Kidney (tissue), 14 donors: ENCODE measurements around the gene PTPRK. TPM values are rescaled to one million over a fixed set of nuclear protein-coding genes. Genes with fewer than 3 reads are reported as not detected.
A peak's percentile ranks its signal among the peaks of the same experiment; 100 is the strongest.

Experiments
- DNase-seq, 5 donors: peaks; one replicate each; pipeline ENCODE4 v3.0.0-alpha.2; 2013 to 2020
- FAIRE-seq: peaks from 2 replicates; lab custom pipeline; 2012; peaks lifted over from hg19 to GRCh38; lab: Jason Lieb, UNC
- H3K27ac ChIP-seq, 2 donors: one replicate each; pipeline ENCODE4 v1.7.0; 2013; ENCODE audit warnings: low read depth in 2 of 2, low read length in 2 of 2, inconsistent platforms in 1 of 2
- H3K27me3 ChIP-seq: one replicate; pipeline ENCODE4 v1.7.1; 2013; ENCODE audit warnings: low read length, inconsistent platforms; ENCODE audit not compliant: control insufficient read depth, insufficient read depth
- H3K36me3 ChIP-seq, 3 donors: one replicate each; pipeline versions ENCODE4 v1.7.0 to v1.7.1; 2013; ENCODE audit warnings: low read length in 3 of 3, control low read depth in 1 of 3, inconsistent platforms in 1 of 3; ENCODE audit not compliant: insufficient read depth in 3 of 3, control insufficient read depth in 2 of 3
- H3K4me1 ChIP-seq, 3 donors: one replicate each; pipeline versions ENCODE4 v1.7.0 to v1.7.1; 2013; ENCODE audit warnings: low read length in 3 of 3, inconsistent platforms in 1 of 3, low read depth in 1 of 3; ENCODE audit not compliant: control insufficient read depth in 2 of 3, insufficient read depth in 2 of 3
- H3K4me3 ChIP-seq, 3 donors: one replicate each; pipeline versions ENCODE4 v1.7.0 to v1.8.1; 2013; ENCODE audit warnings: low read length in 3 of 3, control low read depth in 1 of 3, inconsistent platforms in 1 of 3
- H3K9ac ChIP-seq, 3 donors: one replicate each; pipeline versions ENCODE4 v1.7.0 to v1.7.1; 2013; ENCODE audit warnings: low read length in 3 of 3, control low read depth in 1 of 3, inconsistent platforms in 1 of 3
- H3K9me3 ChIP-seq, 3 donors: one replicate each; pipeline versions ENCODE4 v1.7.0 to v1.7.1; 2013; ENCODE audit warnings: low read length in 3 of 3, control low read depth in 1 of 3, inconsistent platforms in 1 of 3; ENCODE audit not compliant: control insufficient read depth in 2 of 3, insufficient read depth in 1 of 3
- intact Hi-C: fragments of 100-400 bp; cut with DNase I; formaldehyde crosslinking; loops from one replicate; pipeline ENCODE4 v1.11.1; 2022
- polyA plus RNA-seq: library from polyadenylated mRNA; stranded (reverse); fragments of 350-450 nt; fragmentation: Illumina TruSeq; extraction: RNeasy Lipid Tissue Mini Kit (QIAGEN cat#74804); gene quantifications from one replicate; pipeline ENCODE4 v1.2.3, GENCODE V29; 2014; ENCODE audit warnings: low read depth, low replicate concordance; ENCODE audit not compliant: insufficient read depth
- total RNA-seq: library from RNA; stranded (reverse); fragmentation: NEBNext Ultra II Directional; extraction: Animal tissue kit (Norgen Biotek cat#: 25700); gene quantifications from one replicate; pipeline ENCODE4 v1.2.1, GENCODE V29; 2021
- TF ChIP-seq, protein P1 (sequence below): IDR thresholded peaks from 3 replicates; pipeline ENCODE4 v1.5.1; 2012; ENCODE audit warnings: mild to moderate bottlenecking, moderate library complexity, borderline replicate concordance; ENCODE audit not compliant: insufficient read depth; ENCODE audit errors: extremely low read depth
- donor health status: control.
- donor health status: control.
- donor health status: control.
- donor health status: control.
- donor health status: control.
- donor health status: DM: yes; HTN: yes; CAD: no.
- donor health status: Normal renal cell carcinoma (clear cell type).

PTPRK gene
- total and polyA plus RNA-seq, 2 donors from 2014 or later: 9.2 to 72.8 TPM

DNA sequence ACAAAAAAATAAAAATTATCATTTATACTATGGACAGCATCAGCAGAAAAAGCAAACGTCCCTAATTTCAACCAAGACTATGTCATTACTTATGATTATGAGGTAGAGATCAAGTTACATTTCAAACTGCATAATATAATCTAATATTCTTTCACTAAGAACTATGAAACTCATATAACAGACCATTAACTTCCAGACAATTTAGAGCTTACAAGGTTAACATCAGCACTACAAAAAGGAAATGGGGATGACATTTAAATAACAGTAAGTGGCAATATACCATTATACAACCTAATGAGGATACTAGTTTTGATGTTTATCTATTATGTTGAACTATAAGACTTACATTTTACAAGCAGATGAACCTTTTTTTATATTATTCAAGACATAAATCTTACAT is 358.6 kb downstream of the PTPRK start:
- peak; percentile 55 for FAIRE-seq

DNA sequence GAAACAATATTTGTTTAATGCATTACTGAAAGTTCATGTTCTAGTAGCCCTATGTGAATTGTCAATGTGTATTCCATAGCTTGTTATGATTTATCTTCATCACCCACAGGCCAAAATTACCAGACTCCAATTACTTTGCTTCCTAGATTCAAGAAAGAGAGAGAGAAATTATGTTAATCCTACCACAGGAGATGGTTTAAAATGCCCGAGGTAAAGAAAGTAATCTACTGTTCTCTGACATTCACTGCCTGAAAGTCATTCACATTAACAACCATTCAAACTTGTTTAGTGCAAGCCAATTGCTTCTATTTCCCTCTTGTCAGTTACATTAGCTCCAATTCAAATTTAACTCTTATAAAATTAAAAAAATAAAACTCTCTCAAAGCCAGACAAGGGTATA is 359.1 kb downstream of the PTPRK start:
- Histone ChIP-seq H3K4me1 (no peaks in the 10 kb centered on the region), H3K27me3 (no peaks in the 10 kb centered on the region), H3K9ac (no peak overlapping the region), H3K36me3 (no peaks in the 10 kb centered on the region), H3K27ac (no peak overlapping the region), H3K9me3 (no peaks in the 10 kb centered on the region), H3K4me3 (no peak overlapping the region)
- DNase-seq: no peak
- no peak for FAIRE-seq
- TF ChIP-seq, protein P1, sequence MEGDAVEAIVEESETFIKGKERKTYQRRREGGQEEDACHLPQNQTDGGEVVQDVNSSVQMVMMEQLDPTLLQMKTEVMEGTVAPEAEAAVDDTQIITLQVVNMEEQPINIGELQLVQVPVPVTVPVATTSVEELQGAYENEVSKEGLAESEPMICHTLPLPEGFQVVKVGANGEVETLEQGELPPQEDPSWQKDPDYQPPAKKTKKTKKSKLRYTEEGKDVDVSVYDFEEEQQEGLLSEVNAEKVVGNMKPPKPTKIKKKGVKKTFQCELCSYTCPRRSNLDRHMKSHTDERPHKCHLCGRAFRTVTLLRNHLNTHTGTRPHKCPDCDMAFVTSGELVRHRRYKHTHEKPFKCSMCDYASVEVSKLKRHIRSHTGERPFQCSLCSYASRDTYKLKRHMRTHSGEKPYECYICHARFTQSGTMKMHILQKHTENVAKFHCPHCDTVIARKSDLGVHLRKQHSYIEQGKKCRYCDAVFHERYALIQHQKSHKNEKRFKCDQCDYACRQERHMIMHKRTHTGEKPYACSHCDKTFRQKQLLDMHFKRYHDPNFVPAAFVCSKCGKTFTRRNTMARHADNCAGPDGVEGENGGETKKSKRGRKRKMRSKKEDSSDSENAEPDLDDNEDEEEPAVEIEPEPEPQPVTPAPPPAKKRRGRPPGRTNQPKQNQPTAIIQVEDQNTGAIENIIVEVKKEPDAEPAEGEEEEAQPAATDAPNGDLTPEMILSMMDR: no peak
- intact Hi-C loops: no loop called here

More for the DNA sequence above, 358.6 kb downstream of the PTPRK start:
- no peaks in the 10 kb centered on the region for H3K27me3 ChIP-seq
- no peak overlapping the region for H3K9ac ChIP-seq
- DNase-seq: no peak
- TF ChIP-seq, protein P1: no peak
- no peaks in the 10 kb centered on the region for H3K9me3 ChIP-seq
- intact Hi-C loops: no loop called here
- H3K27ac ChIP-seq: no peak overlapping the region
- no peaks in the 10 kb centered on the region for H3K4me1 ChIP-seq
- no peak overlapping the region for H3K4me3 ChIP-seq
- no peaks in the 10 kb centered on the region for H3K36me3 ChIP-seq

DNA sequence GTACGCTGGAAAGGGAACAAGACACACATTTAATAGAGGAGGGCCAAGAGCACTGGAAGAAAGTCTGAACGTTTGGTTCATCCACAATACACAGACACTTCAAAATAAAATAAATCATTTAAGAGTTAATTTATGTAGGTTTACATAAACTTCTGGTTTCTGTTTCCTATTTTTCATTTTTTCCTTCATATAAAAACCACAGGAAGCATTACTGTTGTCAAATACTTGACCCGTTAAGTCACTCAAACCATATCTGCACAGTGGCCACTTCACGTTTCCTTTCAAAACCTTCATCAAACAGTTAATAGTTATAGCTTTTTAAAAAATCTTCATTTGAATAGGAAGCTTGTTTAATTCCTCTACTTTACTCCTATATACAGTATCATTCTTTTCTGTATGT is 361.9 kb downstream of the PTPRK start:
- no peaks in the 10 kb centered on the region for H3K9me3 ChIP-seq
- no peak overlapping the region for H3K4me3 ChIP-seq
- TF ChIP-seq, protein P1: no peak
- DNase-seq (no peak), FAIRE-seq (no peak)
- intact Hi-C loops: no loop called here
- H3K27ac ChIP-seq: no peak overlapping the region
- H3K4me1 ChIP-seq: no peaks in the 10 kb centered on the region
- H3K9ac ChIP-seq: no peak overlapping the region
- H3K27me3 ChIP-seq: no peaks in the 10 kb centered on the region
- no peaks in the 10 kb centered on the region for H3K36me3 ChIP-seq
